ENCODE results near the gene DAZAP1.
"Not testable (repeated sequence)": the region's sequence is repeated elsewhere in the genome, so short reads cannot be mapped to it uniquely, and the experiment has no call there.

Gene DAZAP1

GRCh38 chr19:1426736-1427135 lies 19.4 kb downstream of the DAZAP1 start:
- no peak for DNase-seq (ENCODE audit: low spot score)

GRCh38 chr19:1427221-1427920 lies 20.0 kb downstream of the DAZAP1 start:
- DNase-seq (ENCODE audit: low spot score) = no peak

DNA sequence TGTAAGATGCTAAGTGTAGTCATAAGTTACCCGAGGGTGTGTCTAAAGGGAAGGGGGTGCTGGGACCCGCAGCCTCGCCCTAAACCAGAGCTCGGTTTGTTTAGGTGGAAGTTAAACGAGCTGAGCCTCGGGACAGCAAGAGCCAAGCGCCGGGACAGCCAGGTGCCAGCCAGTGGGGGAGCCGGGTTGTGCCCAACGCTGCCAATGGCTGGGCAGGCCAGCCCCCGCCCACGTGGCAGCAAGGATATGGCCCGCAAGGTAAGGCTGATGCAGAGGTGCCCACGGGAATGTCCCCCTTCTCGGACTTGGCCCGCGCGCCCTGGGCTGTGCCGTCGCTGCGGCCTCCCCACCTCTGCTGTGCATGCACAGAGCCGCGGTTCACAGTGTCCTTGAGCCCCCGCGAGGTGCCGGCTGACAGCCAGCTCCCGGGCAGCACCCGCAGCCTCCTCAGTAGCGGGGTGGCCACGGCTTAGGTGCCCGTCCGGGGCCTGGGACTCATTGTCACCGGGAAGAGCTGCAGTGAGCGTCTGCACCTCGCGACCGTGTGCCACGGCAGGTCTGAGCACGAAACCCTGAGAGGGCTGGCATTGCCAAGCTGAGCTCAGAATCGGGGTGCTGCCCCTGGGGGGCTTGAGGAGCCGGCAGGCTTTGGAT lies 21.5 kb downstream of the DAZAP1 start:
- no peak for DNase-seq (ENCODE audit: low spot score)

DNA sequence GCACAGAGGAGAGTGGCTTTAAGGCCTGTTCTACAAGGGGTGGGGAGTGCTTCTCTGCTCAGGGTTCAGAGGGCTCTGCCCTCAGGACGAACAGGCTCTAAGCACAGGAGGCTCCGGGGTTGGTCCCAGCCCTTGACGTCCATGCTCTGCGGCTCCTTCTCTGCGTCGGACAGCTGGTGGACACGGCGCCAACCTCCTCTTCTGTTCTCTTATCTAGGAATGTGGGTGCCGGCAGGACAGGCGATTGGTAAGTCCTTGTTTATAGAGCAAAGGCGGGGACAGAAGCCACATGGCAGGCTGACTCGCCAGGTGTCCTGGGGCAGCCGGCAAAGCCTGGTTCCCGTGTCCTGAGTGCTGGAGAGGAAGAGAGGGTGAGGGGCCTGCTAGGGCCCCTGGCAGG lies 22.4 kb downstream of the DAZAP1 start:
- DNase-seq (ENCODE audit: low spot score) = no peak

- DNase-seq (ENCODE audit: low spot score) = no peak
Observed at GRCh38 chr19:1430246-1430645, 22.9 kb downstream of the DAZAP1 start.

- DNase-seq (ENCODE audit: low spot score) = no peak
Observed at GRCh38 chr19:1431759-1432506, 24.5 kb downstream of the DAZAP1 start.

GRCh38 chr19:1432507-1432887 lies 25.1 kb downstream of the DAZAP1 start:
- no peak for DNase-seq (ENCODE audit: low spot score)

- no peak for DNase-seq (ENCODE audit: low spot score)
Observed at GRCh38 chr19:1433119-1434039, 26.0 kb downstream of the DAZAP1 start.

DNA sequence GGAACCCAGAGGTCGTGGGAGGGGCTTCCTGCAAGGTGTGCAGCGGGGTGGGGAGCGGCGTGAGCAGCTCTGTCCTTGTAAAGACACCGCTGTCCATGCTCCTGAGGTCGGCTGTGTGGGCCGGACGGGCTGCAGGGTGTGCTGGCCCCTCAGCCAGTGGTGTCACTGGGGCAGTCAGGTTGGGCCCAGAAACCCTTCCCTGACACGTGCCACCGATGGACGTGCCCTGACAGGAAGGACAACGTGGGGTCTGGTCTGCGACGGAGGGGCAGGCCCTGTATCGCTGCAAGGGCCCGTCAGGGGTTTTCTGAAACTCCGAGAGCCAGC lies 26.6 kb downstream of the DAZAP1 start:
- DNase-seq (ENCODE audit: low spot score) = no peak

GRCh38 chr19:1434577-1435060 lies 27.2 kb downstream of the DAZAP1 start:
- DNase-seq (ENCODE audit: low spot score) = no peak

DNA sequence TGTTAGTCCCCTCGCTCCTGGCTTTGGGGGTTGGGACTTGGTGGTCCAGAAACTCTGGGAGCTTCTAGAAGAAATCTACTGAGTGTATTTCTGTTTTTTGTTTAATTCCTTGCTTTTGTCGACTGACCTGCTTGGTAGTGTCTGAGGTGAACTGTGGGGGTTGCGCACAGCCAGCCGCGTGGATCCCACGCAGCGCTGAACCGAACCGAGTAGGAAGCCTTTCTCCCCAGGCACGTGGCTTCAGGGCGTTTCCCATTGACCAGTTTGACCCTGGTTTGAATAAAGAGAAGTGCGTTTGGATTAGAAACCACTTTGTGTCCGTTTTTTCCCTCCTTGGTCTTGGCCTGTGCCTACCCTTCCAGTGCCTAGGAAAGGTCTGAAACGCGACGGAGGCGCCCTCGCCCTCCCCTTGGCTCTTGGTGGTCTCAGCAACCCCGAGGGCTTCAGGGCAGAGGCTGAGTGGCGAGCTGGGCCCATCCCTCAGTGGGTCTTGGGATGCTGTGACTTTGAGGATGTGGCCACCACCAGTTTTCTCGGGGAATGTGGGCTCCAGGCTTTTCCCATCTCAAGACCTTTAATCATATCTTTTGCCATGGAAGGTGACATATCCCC lies 28.1 kb downstream of the DAZAP1 start:
- no peak for DNase-seq (ENCODE audit: low spot score)

GRCh38 chr19:1437609-1438008 lies 30.2 kb downstream of the DAZAP1 start:
- DNase-seq (ENCODE audit: low spot score) = no peak

DNA sequence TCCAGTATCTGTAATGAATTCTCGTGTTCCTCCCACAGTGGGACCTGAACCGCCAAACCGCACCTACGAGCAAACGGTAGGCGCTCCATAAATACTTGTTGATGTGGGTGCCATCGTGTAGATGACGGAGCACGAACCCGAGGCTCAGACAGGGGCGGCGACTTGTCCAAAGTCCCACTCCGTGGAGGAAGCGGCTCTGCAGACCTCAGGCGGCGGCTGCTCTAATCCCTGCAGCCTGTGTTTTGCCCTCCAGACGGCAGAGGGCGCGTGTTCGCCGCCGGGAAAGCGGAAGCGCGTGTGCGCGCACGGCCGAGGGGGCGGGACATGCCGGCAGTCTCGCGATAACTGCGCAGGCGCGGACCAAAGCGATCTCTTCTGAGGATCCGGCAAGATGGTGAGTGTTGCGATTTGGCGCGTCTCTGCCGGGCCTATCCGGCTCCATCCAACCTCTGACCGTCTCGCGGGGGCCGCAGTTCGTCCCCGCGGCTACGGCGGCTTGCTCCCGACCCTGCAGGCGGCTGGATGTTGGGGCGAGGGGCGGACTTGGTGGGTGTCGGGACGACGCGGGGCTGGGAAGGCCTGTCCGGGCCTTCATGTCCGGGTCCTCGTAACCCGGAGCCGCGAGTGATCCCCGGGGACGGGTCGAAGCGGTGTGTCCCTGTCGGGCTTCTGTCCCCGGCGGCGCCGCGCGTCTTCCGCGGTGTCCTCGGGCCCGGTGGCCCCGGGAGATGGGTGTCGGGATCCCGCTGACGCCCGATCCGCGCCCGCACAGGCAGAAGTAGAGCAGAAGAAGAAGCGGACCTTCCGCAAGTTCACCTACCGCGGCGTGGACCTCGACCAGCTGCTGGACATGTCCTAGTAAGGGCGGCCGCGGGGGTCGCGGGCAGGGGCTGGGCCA lies 30.9 kb downstream of the DAZAP1 start, which contains the start of gene RPS15:
RPS15 (plus strand) TSS at position 362 of the 898 bp plus-strand sequence; CDS start at position 392, 30 bp downstream.
- DNase-seq (ENCODE audit: low spot score) = peak; percentile 95

- no peak for DNase-seq (ENCODE audit: low spot score)
Observed at GRCh38 chr19:1438933-1439354, 31.6 kb downstream of the DAZAP1 start.

GRCh38 chr19:1439525-1440417 lies 32.4 kb downstream of the DAZAP1 start:
- DNase-seq (ENCODE audit: low spot score) = not testable (repeated sequence)

DNA sequence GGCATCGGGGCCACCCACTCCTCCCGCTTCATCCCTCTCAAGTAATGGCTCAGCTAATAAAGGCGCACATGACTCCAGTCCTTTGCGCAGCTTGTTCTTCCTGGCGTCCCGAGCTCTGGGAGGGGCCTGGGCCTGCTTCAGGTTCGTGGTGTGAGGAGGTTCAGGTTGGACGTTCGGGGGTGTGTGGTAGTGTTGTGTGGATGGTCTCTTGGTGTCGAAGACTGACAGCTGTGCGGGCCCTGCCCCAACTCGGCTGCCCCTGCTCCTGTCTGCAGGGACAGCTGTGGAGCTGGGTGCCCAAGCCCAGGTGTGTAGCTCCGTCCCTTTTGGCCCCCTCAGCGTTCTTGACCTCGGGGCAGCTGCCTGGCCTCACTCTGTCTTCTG lies 33.0 kb downstream of the DAZAP1 start:
- no peak for DNase-seq (ENCODE audit: low spot score)

DNA sequence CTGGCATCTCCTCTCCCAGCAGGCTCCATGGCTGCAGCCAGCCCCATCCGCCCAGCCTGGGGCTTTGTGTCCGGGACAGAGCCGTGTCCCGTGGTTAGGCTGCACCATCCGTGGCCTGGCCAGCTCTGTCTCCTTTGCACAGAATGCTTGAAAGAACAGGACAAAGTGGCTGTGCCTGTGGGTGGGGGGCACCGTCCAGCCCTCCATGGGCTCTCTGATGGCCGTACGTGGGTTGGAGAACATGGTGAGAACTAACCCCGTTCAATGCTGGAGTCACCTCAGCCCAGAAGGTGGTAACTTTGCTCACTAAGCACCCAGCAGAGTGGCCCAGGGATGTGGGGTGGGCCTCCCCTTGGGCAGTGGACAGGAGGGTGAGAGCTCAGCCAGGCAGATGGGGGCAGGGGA lies 33.6 kb downstream of the DAZAP1 start:
- no peak for DNase-seq (ENCODE audit: low spot score)

DNA sequence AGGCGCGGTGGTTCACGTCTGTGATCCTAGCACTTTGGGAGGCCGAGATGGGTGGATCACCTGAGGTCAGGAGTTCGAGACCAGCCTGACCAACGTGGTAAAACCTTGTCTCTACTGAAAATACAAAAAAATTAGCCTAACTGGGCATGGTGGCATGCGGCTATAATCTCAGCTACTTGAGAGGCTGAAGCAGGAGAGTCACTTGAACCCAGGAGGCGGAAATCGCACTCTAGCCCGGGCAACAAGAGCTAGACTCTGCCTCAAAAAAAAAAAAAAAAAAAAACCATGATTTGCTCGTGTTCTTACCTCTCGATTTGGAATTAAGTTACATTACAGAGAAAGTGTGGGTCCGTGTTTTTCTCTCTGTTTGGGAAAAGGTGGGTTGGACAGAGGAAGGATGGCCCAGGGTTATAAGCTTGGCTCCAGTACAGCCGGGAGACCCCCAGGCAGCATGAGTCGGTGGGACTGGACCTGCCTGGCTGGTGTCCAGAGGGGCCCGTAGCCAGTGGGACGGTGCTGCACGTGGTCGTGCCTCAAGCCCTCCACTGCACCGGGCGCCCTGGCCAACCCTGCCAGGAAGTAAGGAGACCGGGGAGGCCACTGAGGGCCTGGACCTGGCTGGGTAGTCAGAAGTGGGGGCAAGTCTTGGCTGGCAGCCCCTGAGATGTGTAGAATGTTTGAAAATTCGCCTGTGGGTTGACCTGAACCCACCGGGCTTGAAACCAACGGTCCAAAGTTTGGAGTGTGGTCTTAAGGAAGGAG lies 34.5 kb downstream of the DAZAP1 start:
- no peak for DNase-seq (ENCODE audit: low spot score)

Data from iPS-NIHi11 (cell line).